Activated CD4-positive, alpha-beta T cell treated with anti-CD3 and anti-CD28 coated beads, Interleukin-2, amount 50 U/mL, for 1 hour (primary cell): ENCODE measurements around the gene RARG.
A peak's percentile ranks its signal among the peaks of the same experiment; 100 is the strongest.
"Not testable (repeated sequence)": the region's sequence is repeated elsewhere in the genome, so short reads cannot be mapped to it uniquely, and the experiment has no call there.

Experiments used
- DNase-seq: peaks from one replicate; pipeline ENCODE4 v3.0.0-alpha.2; 2020

Gene RARG

GRCh38 chr12:53187145-53187899, 44.7 kb downstream of the RARG start:
- no peak for DNase-seq

GRCh38 chr12:53186745-53187144, 45.3 kb downstream of the RARG start:
- DNase-seq = no peak

GRCh38 chr12:53185582-53186153, 46.3 kb downstream of the RARG start:
- DNase-seq = no peak

GRCh38 chr12:53184828-53185227, 47.2 kb downstream of the RARG start:
- DNase-seq = no peak

GRCh38 chr12:53182903-53183302, 49.1 kb downstream of the RARG start:
- DNase-seq = no peak

GRCh38 chr12:53181935-53182334, 50.1 kb downstream of the RARG start:
- DNase-seq = no peak

GRCh38 chr12:53180931-53181645, 50.9 kb downstream of the RARG start:
- DNase-seq = peak; percentile 71

- DNase-seq = peak; percentile 97
These were observed 51.6 kb downstream of the RARG start, which contains the start of the genes CSAD and ZNF740 for GRCh38 chr12:53180220-53180930. TSS of gene CSAD (minus strand) at chr12:53180925. CDS start at chr12:53173470, 7,455 bp downstream. TSS of gene ZNF740 (plus strand) at chr12:53180722. CDS start at chr12:53181984, 1,262 bp downstream.

- DNase-seq = no peak
These were observed 52.3 kb downstream of the RARG start for GRCh38 chr12:53179687-53180219.

GRCh38 chr12:53178803-53179202, 53.2 kb downstream of the RARG start:
- not testable (repeated sequence) for DNase-seq

GRCh38 chr12:53177447-53177846, 54.6 kb downstream of the RARG start:
- DNase-seq = not testable (repeated sequence)

- DNase-seq = no peak
These were observed 55.3 kb downstream of the RARG start for GRCh38 chr12:53176750-53177149.

GRCh38 chr12:53174881-53175491, 57.0 kb downstream of the RARG start:
- no peak for DNase-seq

- DNase-seq = no peak
These were observed 58.8 kb downstream of the RARG start for GRCh38 chr12:53173085-53173715.

GRCh38 chr12:53172352-53172751, 59.7 kb downstream of the RARG start:
- no peak for DNase-seq

GRCh38 chr12:53171725-53172329, 60.2 kb downstream of the RARG start:
- DNase-seq = no peak

GRCh38 chr12:53170876-53171724, 60.9 kb downstream of the RARG start:
- no peak for DNase-seq

- no peak for DNase-seq
These were observed 61.8 kb downstream of the RARG start for GRCh38 chr12:53170215-53170614.

- DNase-seq = no peak
These were observed 62.4 kb downstream of the RARG start for GRCh38 chr12:53169644-53170043.

GRCh38 chr12:53166837-53167236, 65.2 kb downstream of the RARG start:
- no peak for DNase-seq
